Measurements from ENCODE around the gene TANC1.
"Not testable (repeated sequence)": the region's sequence is repeated elsewhere in the genome, so short reads cannot be mapped to it uniquely, and the experiment has no call there.

The TANC1 gene

GRCh38 chr2:159124931-159125467 is 156.6 kb downstream of the TANC1 start:
- no peak for DNase-seq

- no peak for DNase-seq
Measured at GRCh38 chr2:159125858-159126257, 157.4 kb downstream of the TANC1 start.

- no peak for DNase-seq
Measured at GRCh38 chr2:159126432-159127022, 158.1 kb downstream of the TANC1 start.

GRCh38 chr2:159128191-159128590 is 159.8 kb downstream of the TANC1 start:
- no peak for DNase-seq

- DNase-seq = no peak
Measured at GRCh38 chr2:159129269-159129668, 160.8 kb downstream of the TANC1 start.

- DNase-seq = no peak
Measured at GRCh38 chr2:159129824-159130223, 161.4 kb downstream of the TANC1 start.

GRCh38 chr2:159130302-159130701 is 161.9 kb downstream of the TANC1 start:
- DNase-seq = no peak

- DNase-seq = no peak
Measured at GRCh38 chr2:159131267-159131913, 162.9 kb downstream of the TANC1 start.

- no peak for DNase-seq
Measured at GRCh38 chr2:159131914-159132281, 163.5 kb downstream of the TANC1 start.

GRCh38 chr2:159133797-159134196 is 165.4 kb downstream of the TANC1 start:
- no peak for DNase-seq

- no peak for DNase-seq
Measured at GRCh38 chr2:159134979-159135378, 166.5 kb downstream of the TANC1 start.

GRCh38 chr2:159136391-159136790 is 168.0 kb downstream of the TANC1 start:
- DNase-seq = no peak

GRCh38 chr2:159137511-159138241 is 169.2 kb downstream of the TANC1 start:
- DNase-seq = no peak

- DNase-seq = no peak
Measured at GRCh38 chr2:159138642-159139182, 170.3 kb downstream of the TANC1 start.

GRCh38 chr2:159139216-159139933 is 170.9 kb downstream of the TANC1 start:
- no peak for DNase-seq

- no peak for DNase-seq
Measured at GRCh38 chr2:159140070-159140769, 171.8 kb downstream of the TANC1 start.

GRCh38 chr2:159140821-159141220 is 172.4 kb downstream of the TANC1 start:
- not testable (repeated sequence) for DNase-seq

GRCh38 chr2:159144776-159145614 is 176.6 kb downstream of the TANC1 start:
- DNase-seq = no peak

GRCh38 chr2:159145745-159146354 is 177.4 kb downstream of the TANC1 start:
- no peak for DNase-seq

GRCh38 chr2:159146996-159147666 is 178.7 kb downstream of the TANC1 start:
- no peak for DNase-seq

All from stimulated activated CD8-positive, alpha-beta memory T cell treated with anti-CD3 and anti-CD28 coated beads, Interleukin-4, amount 100 ng/mL, for 48 hours (primary cell).